A204.1 (cell line): ENCODE measurements around the gene VRK3.

Source experiments
- FAIRE-seq: peaks from 2 replicates; lab custom pipeline; 2012; peaks lifted over from hg19 to GRCh38; lab: Jason Lieb, UNC

VRK3 gene

GRCh38 chr19:49929611-49930482 is 95.3 kb downstream of the VRK3 start:
- peak; percentile 51 for FAIRE-seq

- no peak for FAIRE-seq
Observed at GRCh38 chr19:49929121-49929610, 96.0 kb downstream of the VRK3 start, which contains the start of the genes ATF5 and NUP62. ATF5 (plus strand) TSS chr19:49929205; CDS start chr19:49930851, 1,646 bp downstream. NUP62 (minus strand) TSS chr19:49929504; CDS start chr19:49909807, 19,697 bp downstream.

- no peak for FAIRE-seq
Observed at GRCh38 chr19:49927526-49928264, 97.5 kb downstream of the VRK3 start.

DNA sequence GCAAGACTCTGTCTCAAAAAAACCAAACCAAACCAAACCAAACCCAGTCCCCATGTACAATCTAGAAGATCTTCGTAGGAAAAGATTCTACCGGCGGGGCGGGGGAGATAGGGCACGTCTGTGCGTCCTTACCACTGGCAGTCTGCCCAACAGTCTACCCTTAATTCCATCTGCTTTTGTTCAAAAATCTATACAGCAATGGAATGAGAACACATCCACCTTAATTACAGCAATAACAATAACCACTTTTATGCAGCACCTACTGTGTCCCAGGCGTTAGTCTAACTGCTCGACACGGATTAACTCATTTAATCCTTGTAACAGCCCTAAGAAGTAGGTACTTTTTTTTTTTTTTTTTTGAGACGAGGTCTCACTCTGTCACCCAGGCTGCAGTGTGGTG is 98.7 kb downstream of the VRK3 start:
- no peak for FAIRE-seq
